ENCODE results near the gene ZNF292. TPM values are rescaled to one million over a fixed set of nuclear protein-coding genes. Genes with fewer than 3 reads are reported as not detected.

ZNF292 gene
- total and polyA plus RNA-seq, 8 donors: 1.9 to 106 (median 21.1) TPM

GRCh38 chr6:87213364-87213763, 58.0 kb downstream of the ZNF292 start:
- peaks cover 0 to 23% (median 22%) of the 10 kb centered on the region in 4 donors for H3K36me3 ChIP-seq
- H3K27ac ChIP-seq: no peak overlapping the region
- H3K4me1 ChIP-seq: peaks cover 6 to 66% (median 32%) of the 10 kb centered on the region in 4 donors
- H3K4me3 ChIP-seq: no peak overlapping the region
- H3K9me3 ChIP-seq: no peaks in the 10 kb centered on the region
- 76 to 86% (median 80%) methylated on average over 5 of the region's 5 CpGs for WGBS, 5 donors
- H3K27me3 ChIP-seq: no peaks in the 10 kb centered on the region
- DNase-seq: peak in 1 of 2 donors; percentile 23
- TF ChIP-seq EP300 (IDR thresholded peaks at IDR 0.05) (no peak), POLR2AphosphoS5 (IDR thresholded peaks at IDR 0.05) (no peak), POLR2A (IDR thresholded peaks at IDR 0.05) (no peak)
- TF ChIP-seq, protein P1, sequence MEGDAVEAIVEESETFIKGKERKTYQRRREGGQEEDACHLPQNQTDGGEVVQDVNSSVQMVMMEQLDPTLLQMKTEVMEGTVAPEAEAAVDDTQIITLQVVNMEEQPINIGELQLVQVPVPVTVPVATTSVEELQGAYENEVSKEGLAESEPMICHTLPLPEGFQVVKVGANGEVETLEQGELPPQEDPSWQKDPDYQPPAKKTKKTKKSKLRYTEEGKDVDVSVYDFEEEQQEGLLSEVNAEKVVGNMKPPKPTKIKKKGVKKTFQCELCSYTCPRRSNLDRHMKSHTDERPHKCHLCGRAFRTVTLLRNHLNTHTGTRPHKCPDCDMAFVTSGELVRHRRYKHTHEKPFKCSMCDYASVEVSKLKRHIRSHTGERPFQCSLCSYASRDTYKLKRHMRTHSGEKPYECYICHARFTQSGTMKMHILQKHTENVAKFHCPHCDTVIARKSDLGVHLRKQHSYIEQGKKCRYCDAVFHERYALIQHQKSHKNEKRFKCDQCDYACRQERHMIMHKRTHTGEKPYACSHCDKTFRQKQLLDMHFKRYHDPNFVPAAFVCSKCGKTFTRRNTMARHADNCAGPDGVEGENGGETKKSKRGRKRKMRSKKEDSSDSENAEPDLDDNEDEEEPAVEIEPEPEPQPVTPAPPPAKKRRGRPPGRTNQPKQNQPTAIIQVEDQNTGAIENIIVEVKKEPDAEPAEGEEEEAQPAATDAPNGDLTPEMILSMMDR (IDR thresholded peaks at IDR 0.05): no peak
- intact Hi-C loops (cut with DNase I; ENCODE audit: low total_unique reads): no loop called here

GRCh38 chr6:87214831-87215230, 59.5 kb downstream of the ZNF292 start:
- DNase-seq: no peak
- Histone ChIP-seq H3K27ac (no peak overlapping the region), H3K4me1 (peaks cover 6 to 52% (median 25%) of the 10 kb centered on the region in 4 donors), H3K9me3 (no peaks in the 10 kb centered on the region), H3K27me3 (no peaks in the 10 kb centered on the region), H3K4me3 (no peak overlapping the region), H3K36me3 (peaks cover 0 to 38% (median 31%) of the 10 kb centered on the region in 4 donors)
- intact Hi-C loops (cut with DNase I; ENCODE audit: low total_unique reads): no loop called here
- TF ChIP-seq POLR2A (IDR thresholded peaks at IDR 0.05) (no peak), POLR2AphosphoS5 (IDR thresholded peaks at IDR 0.05) (no peak), EP300 (IDR thresholded peaks at IDR 0.05) (no peak)
- TF ChIP-seq, protein P1 (IDR thresholded peaks at IDR 0.05): no peak

DNA sequence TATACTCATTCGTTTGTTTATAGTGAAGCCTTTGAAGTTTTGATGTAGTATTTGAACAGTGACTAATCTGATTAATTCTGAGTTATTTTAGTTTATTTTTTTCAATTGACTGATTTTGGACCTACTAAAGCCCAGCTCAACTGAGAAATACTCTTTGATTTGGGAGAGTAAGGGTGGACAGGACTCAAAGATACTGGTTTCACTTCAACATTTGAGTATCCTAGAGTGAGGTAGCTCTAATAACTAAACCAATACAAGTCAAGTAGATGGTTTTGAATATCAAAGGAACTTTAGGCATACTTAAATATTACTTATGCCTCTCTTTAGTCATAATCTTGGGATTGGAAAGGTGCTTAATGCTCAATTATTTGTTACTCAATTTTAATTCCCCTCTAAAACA, 65.6 kb downstream of the ZNF292 start:
- Histone ChIP-seq H3K9me3 (no peaks in the 10 kb centered on the region), H3K36me3 (peaks cover 18 to 90% (median 80%) of the 10 kb centered on the region in 4 donors), H3K4me1 (no peaks in the 10 kb centered on the region), H3K4me3 (no peak overlapping the region), H3K27me3 (no peaks in the 10 kb centered on the region), H3K27ac (no peak overlapping the region)
- intact Hi-C loops (cut with DNase I; ENCODE audit: low total_unique reads): no loop called here
- TF ChIP-seq POLR2AphosphoS5 (IDR thresholded peaks at IDR 0.05): no peak
- TF ChIP-seq EP300 (IDR thresholded peaks at IDR 0.05): no peak
- TF ChIP-seq, protein P1 (IDR thresholded peaks at IDR 0.05): no peak
- no peak for TF ChIP-seq POLR2A (IDR thresholded peaks at IDR 0.05)
- WGBS, 5 donors: 63 to 84% (median 79%) methylated on average over 1 of the region's 1 CpG
- no peak for DNase-seq

- TF ChIP-seq POLR2AphosphoS5 (IDR thresholded peaks at IDR 0.05): no peak
- TF ChIP-seq EP300 (IDR thresholded peaks at IDR 0.05): no peak
- no peak for TF ChIP-seq POLR2A (IDR thresholded peaks at IDR 0.05)
- TF ChIP-seq, protein P1 (IDR thresholded peaks at IDR 0.05): no peak
- DNase-seq: no peak
- Histone ChIP-seq H3K4me3 (no peak overlapping the region), H3K36me3 (peaks cover 18 to 80% (median 72%) of the 10 kb centered on the region in 4 donors), H3K9me3 (no peaks in the 10 kb centered on the region), H3K27me3 (no peaks in the 10 kb centered on the region), H3K27ac (no peak overlapping the region), H3K4me1 (no peaks in the 10 kb centered on the region)
- intact Hi-C loops (cut with DNase I; ENCODE audit: low total_unique reads): no loop called here
- WGBS, 5 donors: 94 to 100% (median 98%) methylated on average over 1 of the region's 1 CpG
Observed at GRCh38 chr6:87222676-87223075, 67.3 kb downstream of the ZNF292 start.

All from stomach (tissue), 9 donors.